H1 (cell line): Measurements from ENCODE around the gene MACROD1. TPM values are rescaled to one million over a fixed set of nuclear protein-coding genes. Genes with fewer than 3 reads are reported as not detected.

Experiments
- CHD2 ChIP-seq: IDR thresholded peaks from 2 replicates; pipeline ENCODE4 v1.6.1; 2012; ENCODE audit warnings: low read length, improper control_type of control experiment
- CHD7 ChIP-seq: fragments of 300-600 bp; sonication (generic); IDR thresholded peaks from 2 replicates; pipeline ENCODE4 v1.7.1; 2012; ENCODE audit warnings: low read length, moderate library complexity, mild to moderate bottlenecking, inconsistent platforms; ENCODE audit not compliant: insufficient replicate concordance
- GTF2F1 ChIP-seq: IDR thresholded peaks from 2 replicates; pipeline ENCODE4 v1.6.1; 2012; ENCODE audit warnings: low read depth, low read length, improper control_type of control experiment, borderline replicate concordance
- USF2 ChIP-seq: IDR thresholded peaks from 2 replicates; pipeline ENCODE4 v1.6.1; 2011; ENCODE audit warnings: low read length, improper control_type of control experiment
- polyA plus RNA-seq, 7 experiments: library from polyadenylated mRNA; depleted of rRNA in 3 of 7; stranded (reverse) in 5 of 7; unstranded in 2 of 7; fragments of >200 nt in 5 of 7; fragments of 200-250 nt in 2 of 7; gene quantifications; 1 replicate in 5 of 7; 2 replicates in 1 of 7; 4 replicates in 1 of 7; pipeline versions ENCODE4 v1.2.1 to v1.2.3, GENCODE V29; 2011 to 2013; ENCODE audit warnings: missing spikeins in 2 of 7, mixed read lengths in 2 of 7
- total RNA-seq: library from RNA; stranded (reverse); fragmentation: NEBNext Ultra II Directional; extraction: Animal tissue kit (Norgen Biotek cat#: 25700); gene quantifications from 2 replicates; pipeline ENCODE4 v1.2.1, GENCODE V29; 2021

MACROD1 gene
- total and polyA plus RNA-seq, 2 of the 8 experiments (the other 6 are each of a cell fraction or from before 2014, with no cell fraction given), result 19.5 to 34.1 TPM

- no peak for TF ChIP-seq CHD7
- TF ChIP-seq USF2, result no peak
- no peak for TF ChIP-seq CHD2
- TF ChIP-seq GTF2F1, result no peak
Observed at GRCh38 chr11:64144587-64145472, 21.1 kb downstream of the MACROD1 start (continued).
